ENCODE measurements around the gene SETMAR. TPM values are rescaled to one million over a fixed set of nuclear protein-coding genes. Genes with fewer than 3 reads are reported as not detected.

SETMAR gene
- total RNA-seq, 1 donor from 2014 or later: 41.5 TPM

GRCh38 chr3:4355401-4356219 lies 52.4 kb downstream of the SETMAR start:
- DNase-seq: no peak

GRCh38 chr3:4356220-4356540 lies 53.0 kb downstream of the SETMAR start:
- no peak for DNase-seq

- no peak for DNase-seq
Measured at GRCh38 chr3:4356546-4357410, 53.6 kb downstream of the SETMAR start.

GRCh38 chr3:4358273-4358672 lies 55.1 kb downstream of the SETMAR start:
- no peak for DNase-seq

GRCh38 chr3:4359805-4360502 lies 56.8 kb downstream of the SETMAR start:
- DNase-seq: no peak

- DNase-seq: no peak
Measured at GRCh38 chr3:4360817-4361216, 57.6 kb downstream of the SETMAR start.

- DNase-seq: no peak
Measured at GRCh38 chr3:4362523-4362922, 59.4 kb downstream of the SETMAR start.

Other genes starting within 250 kb of the SETMAR start
- 36.8 TPM for gene SUMF1, start 163.9 kb downstream of the SETMAR start, total RNA-seq
- gene ITPR1, start 190.0 kb downstream of the SETMAR start, total RNA-seq: 136 TPM

Data from occipital lobe (tissue), 2 donors.